ENCODE measurements around the gene MYL12A. TPM values are rescaled to one million over a fixed set of nuclear protein-coding genes. Genes with fewer than 3 reads are reported as not detected.

The MYL12A gene
- total and polyA plus RNA-seq, 8 donors, result 148 to 630 (median 255) TPM

DNA sequence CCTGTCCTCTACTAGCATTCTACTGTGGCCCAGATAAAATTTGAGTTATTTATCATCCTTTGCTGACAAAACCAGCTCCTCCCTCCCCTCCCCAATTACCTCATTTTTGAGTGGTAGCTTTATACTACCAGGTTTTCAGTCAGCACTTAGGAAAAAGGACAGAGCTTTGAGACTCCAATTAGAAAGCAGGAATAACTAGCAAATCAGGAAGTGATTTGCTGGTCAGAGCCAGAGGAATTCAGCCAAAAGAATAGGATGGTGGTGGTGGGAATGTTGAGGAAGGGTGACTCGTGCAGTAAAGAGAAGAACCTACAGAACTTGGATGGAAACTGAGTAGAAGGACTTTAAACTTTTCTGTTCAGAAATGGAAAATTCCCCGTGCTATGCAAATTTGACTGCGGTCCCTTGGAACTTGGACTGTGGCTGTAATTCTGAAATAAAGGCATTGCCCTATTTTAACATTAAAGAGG lies 18.0 kb downstream of the MYL12A start:
- no peaks in the 10 kb centered on the region for H3K9me3 ChIP-seq
- H3K4me1 ChIP-seq, result peaks cover 64 to 81% (median 79%) of the 10 kb centered on the region in 4 donors
- H3K27ac ChIP-seq, result peak overlapping the region in 1 of 5 donors; percentile 1
- H3K36me3 ChIP-seq, result no peaks in the 10 kb centered on the region
- no peak overlapping the region for H3K4me3 ChIP-seq
- H3K27me3 ChIP-seq, result no peaks in the 10 kb centered on the region
- intact Hi-C loops (cut with DNase I; ENCODE audit: low total_unique reads), result no loop called here
- 58 to 67% (median 63%) methylated on average over 3 of the region's 3 CpGs for WGBS, 5 donors
- DNase-seq, result peak in 1 of 2 donors; percentile 32
- TF ChIP-seq, protein P1, sequence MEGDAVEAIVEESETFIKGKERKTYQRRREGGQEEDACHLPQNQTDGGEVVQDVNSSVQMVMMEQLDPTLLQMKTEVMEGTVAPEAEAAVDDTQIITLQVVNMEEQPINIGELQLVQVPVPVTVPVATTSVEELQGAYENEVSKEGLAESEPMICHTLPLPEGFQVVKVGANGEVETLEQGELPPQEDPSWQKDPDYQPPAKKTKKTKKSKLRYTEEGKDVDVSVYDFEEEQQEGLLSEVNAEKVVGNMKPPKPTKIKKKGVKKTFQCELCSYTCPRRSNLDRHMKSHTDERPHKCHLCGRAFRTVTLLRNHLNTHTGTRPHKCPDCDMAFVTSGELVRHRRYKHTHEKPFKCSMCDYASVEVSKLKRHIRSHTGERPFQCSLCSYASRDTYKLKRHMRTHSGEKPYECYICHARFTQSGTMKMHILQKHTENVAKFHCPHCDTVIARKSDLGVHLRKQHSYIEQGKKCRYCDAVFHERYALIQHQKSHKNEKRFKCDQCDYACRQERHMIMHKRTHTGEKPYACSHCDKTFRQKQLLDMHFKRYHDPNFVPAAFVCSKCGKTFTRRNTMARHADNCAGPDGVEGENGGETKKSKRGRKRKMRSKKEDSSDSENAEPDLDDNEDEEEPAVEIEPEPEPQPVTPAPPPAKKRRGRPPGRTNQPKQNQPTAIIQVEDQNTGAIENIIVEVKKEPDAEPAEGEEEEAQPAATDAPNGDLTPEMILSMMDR (IDR thresholded peaks at IDR 0.05), result no peak
- TF ChIP-seq POLR2AphosphoS5 (IDR thresholded peaks at IDR 0.05) (no peak), EP300 (IDR thresholded peaks at IDR 0.05) (no peak), POLR2A (IDR thresholded peaks at IDR 0.05) (no peak)

DNA sequence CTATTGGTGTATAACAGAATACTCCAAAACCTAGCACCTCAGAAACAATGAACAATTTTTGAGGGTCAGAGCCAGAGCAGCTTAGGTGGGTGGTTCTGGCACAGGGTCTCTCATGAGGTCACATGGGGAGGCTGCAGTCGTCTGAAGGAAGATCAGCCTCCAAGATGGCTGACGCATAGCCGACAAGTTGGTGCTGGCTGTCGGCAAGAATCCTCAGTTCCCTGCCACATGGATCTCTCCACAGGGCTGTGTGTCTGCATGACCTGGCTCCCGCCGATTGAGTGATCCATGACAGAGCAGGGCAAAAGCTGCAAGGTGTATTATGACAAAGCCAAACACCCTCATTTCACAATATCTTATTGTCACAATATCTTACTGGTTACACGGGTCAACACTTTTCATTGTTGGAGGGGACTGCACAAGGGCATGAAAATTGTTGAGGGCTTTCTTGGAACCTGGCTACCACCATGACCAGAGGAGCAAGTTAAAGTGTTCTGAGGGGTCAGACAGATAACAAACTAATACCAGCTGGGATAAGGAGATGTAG lies 18.5 kb downstream of the MYL12A start:
- H3K27me3 ChIP-seq, result no peaks in the 10 kb centered on the region
- 50 to 59% (median 58%) methylated on average over 7 of the region's 7 CpGs for WGBS, 5 donors
- no peaks in the 10 kb centered on the region for H3K9me3 ChIP-seq
- TF ChIP-seq EP300 (IDR thresholded peaks at IDR 0.05) (no peak), POLR2A (IDR thresholded peaks at IDR 0.05) (no peak), POLR2AphosphoS5 (IDR thresholded peaks at IDR 0.05) (no peak)
- TF ChIP-seq, protein P1 (IDR thresholded peaks at IDR 0.05), result no peak
- intact Hi-C loops (cut with DNase I; ENCODE audit: low total_unique reads), result no loop called here
- H3K36me3 ChIP-seq, result no peaks in the 10 kb centered on the region
- H3K4me3 ChIP-seq, result no peak overlapping the region
- H3K27ac ChIP-seq, result peak overlapping the region in 1 of 5 donors; percentile 1
- H3K4me1 ChIP-seq, result peaks cover 61 to 81% (median 77%) of the 10 kb centered on the region in 4 donors
- no peak for DNase-seq

DNA sequence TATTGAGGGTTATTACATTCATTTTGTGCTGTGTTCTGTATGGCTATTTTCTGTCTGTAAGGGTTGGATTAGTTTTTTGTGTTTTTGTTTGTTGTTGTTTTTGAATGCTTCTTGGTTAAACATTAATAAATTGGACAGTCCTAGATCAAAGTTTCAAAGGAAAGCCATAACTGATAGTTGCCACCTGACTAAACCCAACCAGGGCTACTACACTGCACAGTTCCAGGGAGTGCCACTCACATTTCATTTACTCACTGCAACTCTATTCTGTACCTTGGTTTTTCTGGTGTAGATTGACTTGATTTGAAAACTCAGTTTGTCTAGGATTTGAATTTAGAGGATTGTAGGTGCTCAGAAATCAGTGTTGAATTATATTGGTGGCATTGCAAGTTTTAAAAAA lies 20.7 kb downstream of the MYL12A start:
- TF ChIP-seq POLR2AphosphoS5 (IDR thresholded peaks at IDR 0.05) (no peak), EP300 (IDR thresholded peaks at IDR 0.05) (no peak), POLR2A (IDR thresholded peaks at IDR 0.05) (no peak)
- TF ChIP-seq, protein P1 (IDR thresholded peaks at IDR 0.05), result no peak
- intact Hi-C loops (cut with DNase I; ENCODE audit: low total_unique reads), result no loop called here
- Histone ChIP-seq H3K36me3 (peaks cover 5 to 7% (median 7%) of the 10 kb centered on the region in 4 donors), H3K27me3 (no peaks in the 10 kb centered on the region), H3K27ac (peak overlapping the region in 2 of 5 donors; percentile 7 to 23), H3K4me3 (no peak overlapping the region), H3K9me3 (no peaks in the 10 kb centered on the region), H3K4me1 (peaks cover 59 to 90% (median 76%) of the 10 kb centered on the region in 4 donors)
- DNase-seq, result no peak

DNA sequence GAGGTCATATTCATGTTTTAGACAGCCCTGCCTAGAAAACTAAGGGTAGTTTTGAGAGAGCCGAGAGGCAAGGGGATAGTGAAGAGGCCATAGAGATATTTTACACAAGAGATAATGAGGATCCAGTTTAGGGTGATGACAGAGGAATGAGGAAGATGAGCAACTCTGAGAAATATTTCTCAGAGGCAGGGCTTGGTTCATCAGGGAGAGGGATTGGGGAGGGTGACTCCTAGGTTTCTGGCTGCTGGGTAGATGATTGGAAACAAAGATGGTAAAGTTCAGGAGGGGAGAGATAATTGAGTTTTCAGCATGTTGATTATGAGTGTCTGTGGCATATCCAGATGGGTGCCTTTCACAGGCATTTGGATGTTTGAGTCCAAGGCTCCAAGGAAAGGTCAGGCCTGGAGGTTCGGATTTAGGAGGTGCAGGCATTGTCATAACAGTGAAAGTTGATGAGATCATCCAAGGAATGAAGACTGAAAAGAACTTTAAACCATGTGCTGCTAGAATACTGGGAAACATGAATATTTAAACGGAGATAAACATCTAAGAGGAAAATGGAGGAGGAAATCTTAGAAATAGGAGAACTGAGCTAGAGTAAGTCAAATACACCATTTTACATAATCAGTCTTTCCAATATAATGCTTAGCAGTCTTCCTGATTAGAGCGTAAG lies 21.8 kb downstream of the MYL12A start:
- peaks cover 11 to 18% (median 18%) of the 10 kb centered on the region in 4 donors for H3K36me3 ChIP-seq
- no peak overlapping the region for H3K4me3 ChIP-seq
- peak overlapping the region in 2 of 5 donors; percentile 23 for H3K27ac ChIP-seq
- no peak for TF ChIP-seq EP300 (IDR thresholded peaks at IDR 0.05)
- TF ChIP-seq, protein P1 (IDR thresholded peaks at IDR 0.05), result no peak
- TF ChIP-seq POLR2A (IDR thresholded peaks at IDR 0.05), result no peak
- no peak for TF ChIP-seq POLR2AphosphoS5 (IDR thresholded peaks at IDR 0.05)
- H3K4me1 ChIP-seq, result peaks cover 49 to 79% (median 66%) of the 10 kb centered on the region in 4 donors
- no peaks in the 10 kb centered on the region for H3K9me3 ChIP-seq
- intact Hi-C loops (cut with DNase I; ENCODE audit: low total_unique reads), result no loop called here
- no peaks in the 10 kb centered on the region for H3K27me3 ChIP-seq
- 79 to 89% (median 86%) methylated on average over 4 of the region's 4 CpGs for WGBS, 5 donors
- DNase-seq, result no peak
